SK-N-SH (cell line): ENCODE data around the gene TP53BP2. TPM values are rescaled to one million over a fixed set of nuclear protein-coding genes. Genes with fewer than 3 reads are reported as not detected.

Experiments used
- CTCF ChIA-PET: fragments of 300-600, 350-600 bp; formaldehyde crosslinking; extraction: SDS; loops from one replicate; lab custom pipeline; 2021; lab: Yijun Ruan, JAX
- POLR2A ChIA-PET: fragments of 350-600 bp; sonication (Branson Sonifier 250); formaldehyde crosslinking; extraction: SDS; loops from one replicate; lab custom pipeline; 2020; ENCODE audit warnings: antibody characterized with exemption, inconsistent platforms; lab: Yijun Ruan, JAX
- DNase-seq: peaks from one replicate; pipeline ENCODE4 v3.0.0; 2012
- H2AFZ ChIP-seq: fragments of 200-600 bp; sonication (generic); 2 replicates; pipeline ENCODE4 v1.8.1; 2016; ENCODE audit warnings: antibody characterized with exemption, mild to moderate bottlenecking, low read depth
- H3F3A ChIP-seq: fragments of 200-600 bp; sonication (generic); replicated peaks from 2 replicates; pipeline ENCODE3; 2016; ENCODE audit warnings: antibody characterized with exemption, mild to moderate bottlenecking; ENCODE audit not compliant: insufficient read depth
- H3K27ac ChIP-seq, 2 experiments: fragments of 200-500 bp in 1 of 2; fragments of 200-600 bp in 1 of 2; sonication (Bioruptor generic) in 1 of 2; sonication (generic), shearing (Covaris generic) in 1 of 2; 2 replicates each; pipeline versions ENCODE4 v1.5.1 to v1.6.1; 2014 to 2016; ENCODE audit warnings: low read depth in 2 of 2, inconsistent platforms in 1 of 2, low read length in 1 of 2, mild to moderate bottlenecking in 1 of 2, mixed read lengths in 1 of 2
- H3K27me3 ChIP-seq: fragments of 200-600 bp; sonication (generic), shearing (Covaris generic); 2 replicates; pipeline ENCODE4 v1.6.1; 2016; ENCODE audit warnings: mixed run types; ENCODE audit not compliant: insufficient read depth
- H3K36me3 ChIP-seq, 2 experiments: fragments of 200-500 bp in 1 of 2; fragments of 200-600 bp in 1 of 2; sonication (Bioruptor generic) in 1 of 2; sonication (generic) in 1 of 2; replicated peaks in 1 of 2; 2 replicates each; pipeline versions ENCODE3 to v1.5.1; 2014 to 2016; ENCODE audit warnings: low read length in 1 of 2, mild to moderate bottlenecking in 1 of 2; ENCODE audit not compliant: insufficient read depth in 2 of 2, control insufficient read depth in 1 of 2
- H3K4me1 ChIP-seq, 2 experiments: fragments of 200-500 bp in 1 of 2; fragments of 200-600 bp in 1 of 2; sonication (Bioruptor generic) in 1 of 2; sonication (generic), shearing (Covaris generic) in 1 of 2; 2 replicates each; pipeline versions ENCODE4 v1.5.1 to v1.6.1; 2014 to 2016; ENCODE audit warnings: low read depth in 1 of 2, low read length in 1 of 2, mixed run types in 1 of 2; ENCODE audit not compliant: insufficient read depth in 2 of 2, control insufficient read depth in 1 of 2
- H3K4me2 ChIP-seq: fragments of 200-600 bp; sonication (generic), shearing (Covaris generic); 2 replicates; pipeline ENCODE4 v1.6.1; 2017; ENCODE audit warnings: mixed run types
- H3K4me3 ChIP-seq, 2 experiments: fragments of 200-500 bp in 1 of 2; fragments of 200-600 bp in 1 of 2; sonication (Bioruptor generic) in 1 of 2; sonication (generic), shearing (Covaris generic) in 1 of 2; 2 replicates each; pipeline versions ENCODE4 v1.5.1 to v1.8.1; 2014 to 2016; ENCODE audit warnings: low read depth in 2 of 2, inconsistent platforms in 1 of 2, low read length in 1 of 2, mild to moderate bottlenecking in 1 of 2, mixed read lengths in 1 of 2, moderate library complexity in 1 of 2
- H3K79me2 ChIP-seq: fragments of 200-600 bp; sonication (generic); 2 replicates; pipeline ENCODE4 v1.8.1; 2017; ENCODE audit warnings: mild to moderate bottlenecking; ENCODE audit not compliant: insufficient read depth
- H3K9ac ChIP-seq: fragments of 200-600 bp; sonication (generic); 2 replicates; pipeline ENCODE4 v1.6.1; 2017; ENCODE audit warnings: mixed run types
- H3K9me2 ChIP-seq: fragments of 200-600 bp; sonication (generic); 2 replicates; pipeline ENCODE4 v1.6.1; 2017; ENCODE audit warnings: mixed run types
- H3K9me3 ChIP-seq: fragments of 200-600 bp; sonication (generic); 2 replicates; pipeline ENCODE4 v1.6.1; 2017; ENCODE audit warnings: mixed run types, mild to moderate bottlenecking, moderate library complexity
- H4K20me1 ChIP-seq: fragments of 200-600 bp; sonication (generic); 2 replicates; pipeline ENCODE4 v1.6.1; 2017; ENCODE audit warnings: mild to moderate bottlenecking, mixed run types; ENCODE audit not compliant: insufficient read depth
- CHD2 ChIP-seq: fragments of 150-350 bp; IDR thresholded peaks from 2 replicates; pipeline ENCODE4 v1.6.1; 2018; ENCODE audit warnings: low read length; ENCODE audit not compliant: partially characterized antibody
- EP300 ChIP-seq, 2 experiments: IDR thresholded peaks; 2 replicates each; pipeline versions ENCODE4 v1.4.0 to v1.6.1; 2012; ENCODE audit warnings: borderline replicate concordance in 1 of 2, low read depth in 1 of 2, low read length in 1 of 2
- MXI1 ChIP-seq: IDR thresholded peaks from 2 replicates; pipeline ENCODE4 v1.6.1; 2012; ENCODE audit warnings: mild to moderate bottlenecking, low read depth, low read length, improper control_type of control experiment
- PBX3 ChIP-seq: IDR thresholded peaks from 2 replicates; pipeline ENCODE4; 2012
- POLR2AphosphoS5 ChIP-seq: IDR thresholded peaks from 2 replicates; pipeline ENCODE4 v1.6.1; 2012; ENCODE audit warnings: low read depth, low read length
- RCOR1 ChIP-seq: fragments of 150-350 bp; IDR thresholded peaks from 2 replicates; pipeline ENCODE4 v1.6.1; 2017; ENCODE audit warnings: antibody characterized with exemption, low read length
- WGBS: methylation state at CpG from one replicate; pipeline ENCODE4 v1.1.6; 2017; ENCODE audit warnings: low lambda C conversion rate; 5-methylcytosine and 5-hydroxymethylcytosine counted together
- polyA plus RNA-seq, 3 experiments: library from polyadenylated mRNA; depleted of rRNA; stranded (reverse); fragments of >200 nt; gene quantifications; 2 replicates each; pipeline ENCODE4 v1.2.3, GENCODE V29; 2012
- TF ChIP-seq, protein P1 (sequence below): fragments of 150-350 bp; IDR thresholded peaks from 2 replicates; pipeline ENCODE4 v1.6.1; 2017; ENCODE audit warnings: antibody characterized with exemption, low read length, low read depth, borderline replicate concordance
- TF ChIP-seq, protein P2 (sequence below): IDR thresholded peaks from 2 replicates; pipeline ENCODE4 v1.4.0; 2012; ENCODE audit warnings: low read depth, borderline replicate concordance

Gene TP53BP2
- polyA plus RNA-seq, 1 of the 3 experiments (the other 2 are of a cell fraction) = 11.4 TPM

GRCh38 chr1:223780949-223781348 lies 64.8 kb downstream of the TP53BP2 start:
- H3K79me2 ChIP-seq = no peaks in the 10 kb centered on the region; the same call in 1 of the 2 replicates
- H3K9ac ChIP-seq = no peak overlapping the region
- H3K27ac ChIP-seq = no peak overlapping the region
- 95% methylated on average over 6 of the region's 6 CpGs for WGBS
- no peaks in the 10 kb centered on the region for H3K9me2 ChIP-seq
- CTCF ChIA-PET = interaction anchor here (1.0 to 2.8 kb wide), 6 partner anchors 10 to 85 kb away, joined by 3 to 13 read pairs (median 4); partner anchors contain the start of gene CAPN2
- H3K27me3 ChIP-seq = no peaks in the 10 kb centered on the region
- H4K20me1 ChIP-seq = no peaks in the 10 kb centered on the region
- H3K4me2 ChIP-seq = no peak overlapping the region
- no peak for TF ChIP-seq CHD2
- TF ChIP-seq, all 33 proteins: peak for 0
- peaks cover 52 to 68% of the 10 kb centered on the region in 2 experiments for H3K36me3 ChIP-seq
- no peak overlapping the region for H3K4me3 ChIP-seq
- H3F3A ChIP-seq = peaks cover 41% of the 10 kb centered on the region
- POLR2A ChIA-PET = interaction anchor here (2.0 kb wide), 1 partner anchor 65 kb away, joined by 5 read pairs; the partner anchor contains the start of gene TP53BP2
- no peak overlapping the region for H2AFZ ChIP-seq
- DNase-seq = no peak
- H3K9me3 ChIP-seq = no peaks in the 10 kb centered on the region
- peaks cover 4 to 8% of the 10 kb centered on the region in 2 experiments; a peak in 2 of 4 replicates for H3K4me1 ChIP-seq

DNA sequence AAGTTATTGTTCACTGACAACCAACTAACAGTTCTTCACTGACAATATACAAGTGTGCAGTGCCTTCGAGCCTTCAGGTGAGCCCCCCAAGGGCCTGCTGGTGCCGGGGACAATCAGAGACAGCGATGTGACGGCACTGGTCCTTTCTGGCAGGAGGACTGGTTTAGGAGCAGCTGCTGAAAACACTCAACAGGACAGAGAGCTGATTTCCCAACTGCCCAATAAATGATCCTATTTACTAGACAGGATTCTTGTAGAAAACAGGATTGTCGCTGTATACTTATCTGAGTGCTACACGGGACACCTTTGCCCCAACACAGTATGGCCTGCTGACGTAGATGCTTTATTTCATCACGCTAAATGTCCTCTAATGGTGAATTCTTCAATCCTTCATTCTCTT lies 65.4 kb downstream of the TP53BP2 start:
- Histone ChIP-seq H3K4me3 (no peak overlapping the region), H3K4me1 (peaks cover 8 to 9% of the 10 kb centered on the region in 2 experiments; a peak in 3 of 4 replicates), H3K27me3 (no peaks in the 10 kb centered on the region), H3K27ac (no peak overlapping the region; a peak in 1 of 4 replicates), H3K79me2 (no peaks in the 10 kb centered on the region; the same call in 1 of the 2 replicates), H3F3A (peaks cover 44% of the 10 kb centered on the region), H3K36me3 (peaks cover 53 to 71% of the 10 kb centered on the region in 2 experiments), H3K4me2 (no peak overlapping the region)
- TF ChIP-seq, protein P1, sequence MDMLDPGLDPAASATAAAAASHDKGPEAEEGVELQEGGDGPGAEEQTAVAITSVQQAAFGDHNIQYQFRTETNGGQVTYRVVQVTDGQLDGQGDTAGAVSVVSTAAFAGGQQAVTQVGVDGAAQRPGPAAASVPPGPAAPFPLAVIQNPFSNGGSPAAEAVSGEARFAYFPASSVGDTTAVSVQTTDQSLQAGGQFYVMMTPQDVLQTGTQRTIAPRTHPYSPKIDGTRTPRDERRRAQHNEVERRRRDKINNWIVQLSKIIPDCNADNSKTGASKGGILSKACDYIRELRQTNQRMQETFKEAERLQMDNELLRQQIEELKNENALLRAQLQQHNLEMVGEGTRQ = no peak
- TF ChIP-seq, protein P2, sequence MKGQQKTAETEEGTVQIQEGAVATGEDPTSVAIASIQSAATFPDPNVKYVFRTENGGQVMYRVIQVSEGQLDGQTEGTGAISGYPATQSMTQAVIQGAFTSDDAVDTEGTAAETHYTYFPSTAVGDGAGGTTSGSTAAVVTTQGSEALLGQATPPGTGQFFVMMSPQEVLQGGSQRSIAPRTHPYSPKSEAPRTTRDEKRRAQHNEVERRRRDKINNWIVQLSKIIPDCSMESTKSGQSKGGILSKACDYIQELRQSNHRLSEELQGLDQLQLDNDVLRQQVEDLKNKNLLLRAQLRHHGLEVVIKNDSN = no peak
- TF ChIP-seq POLR2AphosphoS5 = no peak
- TF ChIP-seq RCOR1 = no peak
- no peak for TF ChIP-seq PBX3
- no peak for TF ChIP-seq MXI1
- no peak for TF ChIP-seq EP300 (IDR thresholded peaks at IDR 0.05; ENCODE audit: borderline replicate concordance in 1 of 2, low read depth in 1 of 2, low read length in 1 of 2)
- TF ChIP-seq, all 33 proteins: peak for 0
- CTCF ChIA-PET = interaction anchor here (0.5 to 2.8 kb wide), 8 partner anchors 16 to 361 kb away, joined by 3 to 13 read pairs (median 4); partner anchors contain the start of gene CAPN2
- Histone ChIP-seq H3K9ac (no peak overlapping the region), H4K20me1 (no peaks in the 10 kb centered on the region), H3K9me3 (no peaks in the 10 kb centered on the region), H3K9me2 (no peaks in the 10 kb centered on the region), H2AFZ (no peak overlapping the region)
- POLR2A ChIA-PET = interaction anchor here (2.0 kb wide), 1 partner anchor 66 kb away, joined by 5 read pairs; the partner anchor contains the start of gene TP53BP2
- DNase-seq = no peak
- 95% methylated on average over 8 of the region's 8 CpGs for WGBS
